Spinal cord (tissue), 10 donors: ENCODE measurements around the gene LPCAT1. TPM values are rescaled to one million over a fixed set of nuclear protein-coding genes. Genes with fewer than 3 reads are reported as not detected.

Experiments used
- DNase-seq, 6 donors: peaks; one replicate each; pipeline versions ENCODE4 v3.0.0 to v3.0.0-alpha.2; 2013 to 2015; ENCODE audit warnings: low spot score in 6 of 6, low read depth in 4 of 6
- H3K27ac ChIP-seq: one replicate; pipeline ENCODE4 v1.5.1; 2013; ENCODE audit warnings: low read depth, low read length, control low read depth
- H3K27me3 ChIP-seq: one replicate; pipeline ENCODE4 v1.6.1; 2013; ENCODE audit warnings: low read length; ENCODE audit not compliant: control insufficient read depth, insufficient read depth
- H3K36me3 ChIP-seq: one replicate; pipeline ENCODE4 v1.6.1; 2013; ENCODE audit warnings: low read length; ENCODE audit not compliant: control insufficient read depth, insufficient read depth
- H3K4me1 ChIP-seq: one replicate; pipeline ENCODE4 v1.6.1; 2013; ENCODE audit warnings: low read length; ENCODE audit not compliant: control insufficient read depth, insufficient read depth
- H3K4me3 ChIP-seq: one replicate; pipeline ENCODE4 v1.5.1; 2013; ENCODE audit warnings: low read depth, low read length, control low read depth
- H3K9me3 ChIP-seq: one replicate; pipeline ENCODE4 v1.6.1; 2013; ENCODE audit warnings: low read length; ENCODE audit not compliant: control insufficient read depth, insufficient read depth
- WGBS: methylation state at CpG from one replicate; pipeline ENCODE4 v1.1.5; 2013; ENCODE audit warnings: missing lambda C conversion rate; ENCODE audit not compliant: insufficient coverage; 5-methylcytosine and 5-hydroxymethylcytosine counted together
- polyA plus RNA-seq, 2 donors: library from polyadenylated mRNA; unstranded; fragments of 120-200 nt; gene quantifications; one replicate each; pipeline ENCODE4 v1.2.1, GENCODE V29; 2013; ENCODE audit not compliant: insufficient read length in 2 of 2
- total RNA-seq, 2 donors: library from RNA; depleted of rRNA in 1 of 2; stranded (reverse); fragments of 120-200 nt in 1 of 2; fragments of >200 nt in 1 of 2; gene quantifications; one replicate each; pipeline versions ENCODE4 v1.2.3 to v1.2.4, GENCODE V29; 2013 to 2014
- donor health status: healthy.

LPCAT1 gene
- total and polyA plus RNA-seq, 4 donors: 54.3 to 144 (median 112) TPM

DNA sequence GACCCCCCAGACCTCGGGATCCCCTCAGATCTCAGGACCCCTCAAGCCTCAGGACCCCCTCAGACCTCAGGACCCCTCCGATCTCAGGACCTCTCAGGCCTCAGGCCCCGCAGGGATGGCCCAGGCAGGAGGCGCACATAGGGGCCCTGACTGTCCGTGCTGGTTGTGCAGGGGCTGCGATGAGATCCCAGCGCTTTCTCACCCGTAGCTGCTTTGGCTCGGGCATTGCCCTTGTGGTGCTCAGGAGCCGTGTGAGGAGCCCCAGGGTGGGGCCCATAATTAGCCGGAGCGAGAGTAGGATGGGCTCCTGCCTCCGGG is 680 bp upstream of the LPCAT1 start:
- H3K4me3 ChIP-seq: peak overlapping the region; percentile 44
- H3K27me3 ChIP-seq: no peaks in the 10 kb centered on the region
- DNase-seq: no peak
- 63% methylated on average over 13 of the region's 13 CpGs for WGBS
- H3K27ac ChIP-seq: no peak overlapping the region
- no peaks in the 10 kb centered on the region for H3K9me3 ChIP-seq
- H3K36me3 ChIP-seq: peaks cover 16% of the 10 kb centered on the region
- H3K4me1 ChIP-seq: peaks cover 32% of the 10 kb centered on the region

DNA sequence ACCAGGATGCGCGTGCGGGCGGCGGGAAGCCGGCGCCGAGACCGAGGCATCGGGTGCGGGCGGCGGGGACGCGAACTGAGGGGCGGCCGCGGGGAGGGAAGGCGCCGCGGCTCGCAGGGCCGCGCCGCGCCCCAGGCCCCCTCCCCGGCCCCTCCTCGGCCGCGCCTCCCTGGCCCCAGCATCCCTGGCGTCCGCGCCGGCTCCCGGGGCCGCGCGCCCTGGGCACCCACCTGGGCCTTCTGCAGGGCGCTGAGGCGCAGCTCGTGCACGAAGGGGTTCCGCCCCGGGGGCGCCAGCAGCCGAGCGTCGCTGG is 324 bp downstream of the LPCAT1 start:
- Histone ChIP-seq H3K9me3 (no peaks in the 10 kb centered on the region), H3K36me3 (peaks cover 24% of the 10 kb centered on the region), H3K27me3 (no peaks in the 10 kb centered on the region), H3K4me1 (peaks cover 36% of the 10 kb centered on the region), H3K27ac (no peak overlapping the region), H3K4me3 (peak overlapping the region; percentile 45)
- DNase-seq: no peak
- WGBS: under 1% methylated on average over 48 of the region's 48 CpGs

GRCh38 chr5:1522601-1523479 is 920 bp downstream of the LPCAT1 start:
- no peak overlapping the region for H3K27ac ChIP-seq
- peaks cover 30% of the 10 kb centered on the region for H3K36me3 ChIP-seq
- H3K27me3 ChIP-seq: no peaks in the 10 kb centered on the region
- no peak for DNase-seq
- peaks cover 42% of the 10 kb centered on the region for H3K4me1 ChIP-seq
- no peaks in the 10 kb centered on the region for H3K9me3 ChIP-seq
- WGBS: under 1% methylated on average over 61 of the region's 63 CpGs
- peak overlapping the region; percentile 45 for H3K4me3 ChIP-seq

- H3K4me3 ChIP-seq: peak overlapping the region; percentile 45
- peaks cover 51% of the 10 kb centered on the region for H3K4me1 ChIP-seq
- H3K27me3 ChIP-seq: no peaks in the 10 kb centered on the region
- WGBS: 21% methylated on average over 28 of the region's 28 CpGs
- no peak for DNase-seq
- H3K36me3 ChIP-seq: peaks cover 39% of the 10 kb centered on the region
- H3K27ac ChIP-seq: no peak overlapping the region
- no peaks in the 10 kb centered on the region for H3K9me3 ChIP-seq
Observed at GRCh38 chr5:1521671-1522600, 1.8 kb downstream of the LPCAT1 start.

DNA sequence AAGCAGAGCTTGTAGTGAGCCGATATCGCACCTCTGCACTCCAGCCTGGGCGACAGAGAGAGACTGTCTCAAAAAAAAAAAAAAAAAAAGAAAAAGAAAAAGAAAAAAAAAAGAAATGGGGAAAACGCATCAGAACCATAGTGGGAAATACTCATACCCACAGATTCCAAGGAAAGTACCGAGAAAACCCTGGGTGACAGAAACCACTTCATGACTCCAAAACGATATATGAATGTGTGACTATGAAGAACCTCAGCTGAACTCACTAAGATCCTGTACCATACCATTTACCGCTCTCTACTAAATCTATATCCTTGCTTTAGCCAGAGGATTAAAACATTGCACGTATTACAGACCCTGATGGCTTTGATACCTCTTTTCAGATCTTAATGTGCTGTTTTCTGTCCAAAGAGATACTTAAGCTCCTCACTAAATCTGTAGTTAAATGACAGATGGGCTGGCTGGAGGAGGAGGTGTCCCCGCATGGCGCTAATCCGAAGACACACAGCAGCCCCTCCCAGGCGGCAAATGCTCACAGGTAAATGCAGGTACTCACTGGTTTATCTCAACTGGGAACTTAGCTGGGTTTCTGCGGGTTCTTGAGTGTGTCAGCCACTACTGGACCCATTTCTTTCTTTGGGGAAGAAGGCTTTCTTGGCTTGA is 2.8 kb downstream of the LPCAT1 start:
- Histone ChIP-seq H3K27ac (no peak overlapping the region), H3K9me3 (no peaks in the 10 kb centered on the region), H3K27me3 (no peaks in the 10 kb centered on the region), H3K4me3 (no peak overlapping the region), H3K4me1 (peaks cover 54% of the 10 kb centered on the region), H3K36me3 (peaks cover 48% of the 10 kb centered on the region)
- WGBS: 90% methylated on average over 5 of the region's 13 CpGs
- DNase-seq: no peak

GRCh38 chr5:1519631-1520210 is 4.0 kb downstream of the LPCAT1 start:
- no peak for DNase-seq

GRCh38 chr5:1517838-1518237 is 5.9 kb downstream of the LPCAT1 start:
- H3K27me3 ChIP-seq: no peaks in the 10 kb centered on the region
- no peak for DNase-seq
- WGBS: 84% methylated on average over 13 of the region's 20 CpGs
- H3K36me3 ChIP-seq: peaks cover 78% of the 10 kb centered on the region
- no peaks in the 10 kb centered on the region for H3K9me3 ChIP-seq
- H3K4me3 ChIP-seq: no peak overlapping the region
- H3K4me1 ChIP-seq: peaks cover 71% of the 10 kb centered on the region
- H3K27ac ChIP-seq: no peak overlapping the region

More at GRCh38 chr5:1519631-1520210, 4.0 kb downstream of the LPCAT1 start:
- 92% methylated on average over 12 of the region's 12 CpGs for WGBS
- peaks cover 63% of the 10 kb centered on the region for H3K4me1 ChIP-seq
- H3K9me3 ChIP-seq: no peaks in the 10 kb centered on the region
- no peaks in the 10 kb centered on the region for H3K27me3 ChIP-seq
- no peak overlapping the region for H3K27ac ChIP-seq
- H3K4me3 ChIP-seq: no peak overlapping the region
- H3K36me3 ChIP-seq: peaks cover 59% of the 10 kb centered on the region

DNA sequence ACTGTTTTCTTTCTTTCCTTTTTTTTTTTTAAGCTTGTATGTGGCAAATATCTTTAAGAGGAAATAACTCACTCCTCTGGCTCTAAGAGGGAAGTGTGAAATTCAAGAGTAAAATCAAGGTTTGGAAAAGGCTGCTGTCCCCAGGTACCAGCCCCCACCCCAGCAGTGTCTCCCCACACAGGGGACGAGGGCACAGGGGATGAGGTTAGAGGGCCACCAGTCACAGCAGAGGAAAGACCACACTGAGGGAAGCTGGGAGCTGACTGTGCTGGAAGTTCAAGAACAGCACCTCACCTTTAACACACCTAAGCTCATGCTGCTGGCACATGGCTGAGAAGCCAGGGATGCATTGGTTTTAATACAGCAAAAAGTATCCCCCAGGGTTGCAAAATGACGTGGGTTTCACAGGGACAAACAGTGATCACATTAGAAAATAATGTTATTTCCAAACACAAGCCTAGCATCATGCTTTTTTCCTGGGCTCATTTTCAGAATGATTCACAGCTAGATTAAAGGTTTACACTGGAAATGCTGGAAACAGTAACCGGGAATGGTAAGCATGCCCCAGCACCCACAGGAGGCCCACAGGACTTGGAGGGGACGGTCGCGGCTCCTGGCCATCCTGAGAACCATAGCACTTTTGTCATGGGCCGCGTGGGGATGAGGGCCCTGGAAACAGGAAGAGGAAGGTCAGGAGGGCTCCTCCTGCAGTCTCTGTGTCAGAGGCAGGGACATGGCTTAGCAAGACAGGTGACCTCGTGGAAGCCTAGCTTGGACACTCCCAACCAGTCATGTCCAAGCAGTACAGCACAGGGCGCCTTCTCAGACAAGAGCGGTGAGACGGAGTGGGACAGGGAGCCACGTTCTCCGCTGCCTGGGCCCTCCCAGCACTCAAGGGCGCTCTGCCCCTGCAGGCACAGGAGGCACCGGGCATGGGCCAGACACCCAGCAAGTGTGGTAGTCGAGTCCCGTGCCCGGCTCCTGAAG is 6.9 kb downstream of the LPCAT1 start:
- Histone ChIP-seq H3K36me3 (peaks cover 86% of the 10 kb centered on the region), H3K9me3 (no peaks in the 10 kb centered on the region), H3K4me3 (no peak overlapping the region), H3K4me1 (peaks cover 61% of the 10 kb centered on the region), H3K27ac (no peak overlapping the region), H3K27me3 (no peaks in the 10 kb centered on the region)
- DNase-seq: no peak
- WGBS: 84% methylated on average over 14 of the region's 19 CpGs
